Activated T-helper 17 cell treated with anti-CD3 and anti-CD28 coated beads, Interleukin-2, amount 50 U/mL, for 72 hours (primary cell): Measurements from ENCODE around the gene FLNB. TPM values are rescaled to one million over a fixed set of nuclear protein-coding genes. Genes with fewer than 3 reads are reported as not detected.
"Not testable (repeated sequence)": the region's sequence is repeated elsewhere in the genome, so short reads cannot be mapped to it uniquely, and the experiment has no call there.

Source experiments
- ATAC-seq: fragments of 150-1000 bp; cut with Tn5 transposase; replicated peaks from 2 replicates; pipeline ENCODE4 v1.10.0; 2021; ENCODE audit warnings: mild to moderate bottlenecking, moderate library complexity
- H3K27ac Mint-ChIP-seq: one replicate; pipeline ENCODE4 v1.8.0; 2022; ENCODE audit warnings: mixed read lengths
- H3K27me3 Mint-ChIP-seq: one replicate; pipeline ENCODE4 v1.8.0; 2022; ENCODE audit warnings: mixed read lengths
- H3K36me3 Mint-ChIP-seq: one replicate; pipeline ENCODE4 v1.8.0; 2022; ENCODE audit warnings: low read depth, mild to moderate bottlenecking, mixed read lengths
- H3K4me1 Mint-ChIP-seq: one replicate; pipeline ENCODE4 v1.8.0; 2022; ENCODE audit warnings: mixed read lengths
- H3K4me3 Mint-ChIP-seq: one replicate; pipeline ENCODE4 v1.8.0; 2022; ENCODE audit warnings: mild to moderate bottlenecking, mixed read lengths
- H3K9me3 Mint-ChIP-seq: one replicate; pipeline ENCODE4 v1.8.0; 2022; ENCODE audit warnings: mixed read lengths
- total RNA-seq, 2 donors: library from RNA; stranded (reverse); gene quantifications; one replicate each; pipeline ENCODE4 v1.2.3, GENCODE V29; 2022

Gene FLNB
- total RNA-seq, 2 donors from 2014 or later = 22.5 to 23.6 TPM

DNA sequence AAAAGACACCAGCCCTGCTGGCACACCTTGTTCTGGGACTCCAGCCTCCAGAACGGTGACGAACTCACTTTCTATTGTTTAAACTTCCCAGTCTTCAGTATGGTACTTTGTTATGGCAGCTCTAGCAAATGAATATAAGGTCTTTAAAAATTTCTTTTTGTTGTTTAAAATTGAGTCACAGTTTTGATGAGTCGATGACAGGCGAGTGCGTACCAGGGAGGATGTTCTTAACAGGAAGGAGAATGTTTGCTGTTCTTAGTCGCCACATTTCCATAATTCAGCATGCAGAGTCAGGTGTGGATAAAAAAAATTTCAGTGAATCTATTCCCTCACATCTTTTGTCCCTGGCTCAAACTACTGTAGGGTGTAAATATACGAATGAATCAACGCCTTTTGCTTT, 190.1 kb downstream of the FLNB start:
- no peaks in the 10 kb centered on the region for H3K4me1 Mint-ChIP-seq
- H3K36me3 Mint-ChIP-seq = no peaks in the 10 kb centered on the region
- no peak overlapping the region for H3K27ac Mint-ChIP-seq
- H3K9me3 Mint-ChIP-seq = no peaks in the 10 kb centered on the region
- ATAC-seq = peak; percentile 16
- H3K27me3 Mint-ChIP-seq = peaks cover 20% of the 10 kb centered on the region
- H3K4me3 Mint-ChIP-seq = no peak overlapping the region

DNA sequence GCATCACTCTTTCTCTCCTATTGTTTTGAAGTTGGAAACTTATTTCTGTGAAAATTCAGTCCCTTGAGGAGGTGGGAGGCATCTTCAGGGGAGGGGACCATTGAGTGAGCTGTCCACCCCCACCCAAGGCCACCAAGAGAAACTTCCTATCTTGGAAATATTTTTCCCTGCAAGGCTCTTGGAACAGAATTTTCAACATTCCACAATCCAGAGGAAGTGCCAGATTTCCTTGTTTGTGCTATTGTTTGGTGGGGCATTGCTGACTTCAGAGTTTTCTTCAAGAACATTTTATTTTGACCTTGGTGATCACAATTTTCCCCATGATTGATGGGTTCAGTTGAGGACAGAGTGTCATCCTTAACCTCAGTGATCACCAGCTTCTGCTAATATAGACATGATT, 190.6 kb downstream of the FLNB start:
- Mint-ChIP-seq H3K4me1 (no peaks in the 10 kb centered on the region), H3K4me3 (no peak overlapping the region), H3K27ac (no peak overlapping the region), H3K9me3 (no peaks in the 10 kb centered on the region), H3K36me3 (no peaks in the 10 kb centered on the region), H3K27me3 (peaks cover 20% of the 10 kb centered on the region)
- no peak for ATAC-seq

DNA sequence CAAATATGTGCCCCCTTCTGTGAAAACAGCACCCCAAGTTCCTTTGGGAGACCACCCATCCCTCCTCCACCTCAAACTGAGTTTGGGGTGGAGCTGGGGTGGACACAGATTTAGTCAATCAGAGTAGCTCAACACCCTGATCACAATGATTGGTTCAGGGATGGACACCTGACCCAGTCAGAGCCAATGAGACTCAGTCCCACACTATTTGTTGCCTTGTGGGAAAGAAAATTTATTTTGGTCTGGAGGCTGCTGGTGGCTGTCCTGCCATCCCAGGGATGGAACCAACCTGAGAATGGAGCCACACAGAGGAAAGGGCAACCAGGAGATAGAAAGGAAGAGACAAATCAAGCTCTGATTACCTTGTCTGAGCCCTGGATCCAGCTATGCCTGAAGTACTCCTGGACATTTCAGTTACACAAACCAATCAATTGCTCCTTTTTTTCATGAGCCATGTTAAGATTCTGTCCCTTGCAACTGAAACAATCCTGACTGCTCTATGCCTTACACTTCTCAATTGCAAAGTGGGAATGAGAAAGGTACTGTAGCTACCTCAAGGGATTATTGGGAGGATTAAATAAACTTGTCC, 192.0 kb downstream of the FLNB start:
- H3K4me1 Mint-ChIP-seq = no peaks in the 10 kb centered on the region
- H3K4me3 Mint-ChIP-seq = no peak overlapping the region
- H3K36me3 Mint-ChIP-seq = no peaks in the 10 kb centered on the region
- no peak overlapping the region for H3K27ac Mint-ChIP-seq
- ATAC-seq = no peak
- H3K27me3 Mint-ChIP-seq = peaks cover 20% of the 10 kb centered on the region
- no peaks in the 10 kb centered on the region for H3K9me3 Mint-ChIP-seq

DNA sequence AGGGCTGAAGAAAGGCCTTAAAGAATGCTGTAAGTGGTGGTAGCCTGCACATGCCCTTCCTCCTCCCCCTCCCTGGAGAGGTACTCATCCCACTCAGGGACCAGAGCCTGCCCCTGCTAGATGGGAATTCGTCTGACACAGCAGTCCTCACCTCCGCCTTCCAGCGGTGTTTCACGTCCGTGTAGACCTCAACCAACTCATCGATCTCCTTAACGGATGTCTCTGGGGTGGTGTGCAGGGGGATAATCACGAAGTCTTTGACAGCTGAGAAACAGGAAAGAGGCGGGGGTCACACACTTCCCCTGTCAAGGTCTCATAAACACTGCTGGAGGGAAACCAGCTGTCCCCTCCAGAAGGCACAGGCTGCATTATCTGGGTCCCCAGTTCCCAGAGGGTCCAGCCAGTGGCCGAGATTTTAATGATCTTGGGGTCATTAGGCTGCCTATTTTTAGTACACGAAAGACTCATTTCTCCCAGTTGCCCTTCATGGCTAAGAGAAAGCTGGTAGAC, 192.7 kb downstream of the FLNB start:
- no peaks in the 10 kb centered on the region for H3K9me3 Mint-ChIP-seq
- no peak overlapping the region for H3K27ac Mint-ChIP-seq
- no peaks in the 10 kb centered on the region for H3K4me1 Mint-ChIP-seq
- H3K36me3 Mint-ChIP-seq = no peaks in the 10 kb centered on the region
- no peak for ATAC-seq
- peaks cover 20% of the 10 kb centered on the region for H3K27me3 Mint-ChIP-seq
- H3K4me3 Mint-ChIP-seq = no peak overlapping the region

DNA sequence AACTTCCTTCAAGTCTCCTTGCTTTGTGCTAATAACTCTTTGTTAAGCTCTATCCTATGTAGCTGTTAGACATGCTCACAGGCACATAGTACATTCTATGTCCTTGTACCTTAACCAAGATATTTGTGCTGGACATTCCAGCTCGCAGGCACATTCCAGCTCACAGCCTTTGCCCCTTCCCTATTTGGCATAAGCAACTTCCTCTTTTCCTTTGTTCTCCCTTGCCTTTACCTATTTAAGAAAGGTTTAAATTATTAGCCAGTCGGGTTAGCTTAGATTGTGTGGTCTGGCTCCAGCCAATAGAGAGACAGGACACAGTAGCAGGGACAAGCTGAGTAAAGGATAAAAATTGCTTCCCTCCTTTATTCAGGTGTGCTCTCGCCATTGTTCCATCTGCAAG, 193.2 kb downstream of the FLNB start:
- not testable (repeated sequence) for H3K4me1 Mint-ChIP-seq, ATAC-seq, H3K4me3 Mint-ChIP-seq, H3K9me3 Mint-ChIP-seq, H3K36me3 Mint-ChIP-seq, H3K27ac Mint-ChIP-seq
- H3K27me3 Mint-ChIP-seq = peaks cover 20% of the 10 kb centered on the region

DNA sequence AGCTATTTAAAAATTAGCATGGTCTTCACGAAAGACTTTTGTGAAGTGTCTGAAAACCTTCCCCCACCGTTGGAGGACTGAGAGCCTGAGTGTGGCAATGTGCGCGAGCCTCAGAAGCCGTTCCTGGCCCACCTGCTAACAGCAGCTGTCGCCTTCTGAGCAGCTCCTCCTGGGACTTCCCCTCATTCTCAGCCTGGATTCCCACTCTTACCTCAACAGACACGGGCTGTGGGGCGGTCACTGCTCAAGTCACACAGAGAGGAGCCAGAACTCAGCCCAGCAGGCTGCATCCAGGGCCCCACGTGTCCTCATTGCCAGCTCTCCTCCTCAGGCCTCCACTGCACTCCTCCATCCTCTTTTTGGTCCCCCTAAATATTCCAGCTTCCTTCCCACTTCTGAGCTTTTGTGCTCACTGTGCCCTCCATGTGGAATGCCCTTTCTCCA, 194.7 kb downstream of the FLNB start:
- Mint-ChIP-seq H3K4me1 (no peaks in the 10 kb centered on the region), H3K9me3 (no peaks in the 10 kb centered on the region), H3K27me3 (peaks cover 25% of the 10 kb centered on the region), H3K27ac (no peak overlapping the region), H3K4me3 (no peak overlapping the region), H3K36me3 (no peaks in the 10 kb centered on the region)
- no peak for ATAC-seq

DNA sequence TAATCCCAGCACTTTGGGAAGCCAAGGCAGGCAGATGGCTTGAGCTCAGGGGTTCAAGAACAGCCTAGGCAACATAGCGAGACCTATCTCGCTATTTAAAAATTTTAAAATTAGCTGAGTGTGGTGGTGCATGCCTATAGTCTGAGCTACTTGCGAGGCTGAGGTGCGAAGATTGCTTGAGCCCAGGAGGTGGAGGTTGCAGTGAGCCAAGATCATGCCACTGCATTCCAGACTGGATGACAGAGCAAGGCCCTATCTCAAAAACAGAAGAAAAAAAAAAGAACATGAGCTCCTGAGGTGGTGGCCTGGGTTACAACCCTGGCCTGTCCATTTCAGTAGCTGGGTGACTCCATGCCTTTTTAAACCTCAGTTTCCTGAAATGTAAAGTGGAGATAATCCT, 195.3 kb downstream of the FLNB start:
- H3K4me3 Mint-ChIP-seq = no peak overlapping the region
- ATAC-seq = no peak
- H3K36me3 Mint-ChIP-seq = no peaks in the 10 kb centered on the region
- H3K27me3 Mint-ChIP-seq = peaks cover 21% of the 10 kb centered on the region
- no peaks in the 10 kb centered on the region for H3K9me3 Mint-ChIP-seq
- no peak overlapping the region for H3K27ac Mint-ChIP-seq
- no peaks in the 10 kb centered on the region for H3K4me1 Mint-ChIP-seq

DNA sequence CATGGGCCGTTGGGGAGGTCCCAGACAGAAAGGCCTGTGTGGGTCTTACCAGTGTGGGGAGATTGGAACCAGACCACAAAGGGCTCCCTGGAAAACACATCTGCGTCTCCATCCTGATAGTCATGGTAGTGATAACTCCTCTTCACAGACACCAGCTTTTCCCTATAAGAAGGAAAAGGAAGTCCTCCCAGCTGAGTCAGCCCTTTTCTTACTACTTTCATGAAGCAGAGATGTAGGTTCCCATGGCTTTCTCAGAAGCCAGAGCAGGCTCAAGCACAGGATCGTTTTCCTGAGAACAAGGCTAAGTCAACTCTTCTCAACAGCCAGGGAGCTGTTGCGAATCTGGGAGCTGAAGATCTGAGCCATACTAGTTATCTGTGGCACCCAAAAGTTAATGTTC, 196.5 kb downstream of the FLNB start:
- H3K9me3 Mint-ChIP-seq = no peaks in the 10 kb centered on the region
- H3K4me1 Mint-ChIP-seq = no peaks in the 10 kb centered on the region
- no peak overlapping the region for H3K27ac Mint-ChIP-seq
- H3K4me3 Mint-ChIP-seq = no peak overlapping the region
- H3K36me3 Mint-ChIP-seq = no peaks in the 10 kb centered on the region
- H3K27me3 Mint-ChIP-seq = peaks cover 20% of the 10 kb centered on the region
- no peak for ATAC-seq

DNA sequence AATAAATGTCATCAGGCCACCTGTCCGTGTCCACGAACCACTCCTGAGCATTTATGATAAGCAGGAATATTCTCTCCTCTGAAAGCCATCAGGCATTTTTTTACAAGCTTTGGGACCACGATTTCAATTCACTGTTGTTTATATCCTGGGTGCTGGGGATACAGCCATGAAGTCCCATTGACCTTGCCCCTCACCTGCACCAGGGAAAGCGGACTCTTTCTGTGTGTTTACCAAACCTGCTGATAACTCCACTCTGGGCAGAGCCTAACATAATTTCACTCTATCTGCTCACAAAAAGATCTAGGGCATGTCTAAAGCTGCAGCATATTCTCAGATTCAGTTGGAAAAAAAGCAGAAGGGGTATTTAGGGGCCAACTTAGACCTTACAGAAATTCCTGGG, 197.8 kb downstream of the FLNB start:
- H3K27me3 Mint-ChIP-seq = peaks cover 23% of the 10 kb centered on the region
- H3K9me3 Mint-ChIP-seq = no peaks in the 10 kb centered on the region
- no peaks in the 10 kb centered on the region for H3K36me3 Mint-ChIP-seq
- H3K27ac Mint-ChIP-seq = peak overlapping the region; percentile 43
- H3K4me3 Mint-ChIP-seq = no peak overlapping the region
- H3K4me1 Mint-ChIP-seq = no peaks in the 10 kb centered on the region
- ATAC-seq = no peak

DNA sequence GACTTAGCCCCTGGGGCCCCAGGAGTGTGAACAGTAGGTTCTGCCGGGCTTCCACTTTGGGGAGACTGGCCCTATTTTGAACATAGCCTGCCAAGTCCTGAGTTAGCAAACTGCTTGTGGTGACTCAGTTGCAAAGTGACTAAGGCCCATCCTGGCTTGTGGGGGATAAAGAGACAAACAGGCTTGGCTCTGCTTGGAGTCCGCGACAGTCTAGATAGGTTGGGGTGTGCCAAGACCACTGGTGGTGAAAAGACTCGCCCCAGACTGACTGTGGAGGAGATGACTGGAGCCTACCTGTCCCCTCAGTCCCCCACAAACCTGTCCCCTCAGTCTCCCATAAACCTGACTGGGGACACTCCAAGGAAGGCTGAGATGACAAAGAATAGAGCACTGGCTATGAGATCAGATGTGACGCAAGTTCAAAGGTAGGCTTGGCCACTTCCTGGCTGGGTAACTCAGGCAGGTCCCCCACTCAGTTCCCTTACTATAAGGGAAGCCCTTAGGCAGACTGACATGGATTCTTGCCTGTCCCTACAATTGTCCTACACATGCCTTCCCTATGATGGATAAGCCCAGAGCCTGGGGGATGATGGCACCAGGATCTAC, 198.3 kb downstream of the FLNB start:
- Mint-ChIP-seq H3K27me3 (peaks cover 22% of the 10 kb centered on the region), H3K27ac (peak overlapping the region; percentile 43), H3K4me3 (no peak overlapping the region), H3K9me3 (no peaks in the 10 kb centered on the region), H3K36me3 (no peaks in the 10 kb centered on the region), H3K4me1 (no peaks in the 10 kb centered on the region)
- peak; percentile 98 for ATAC-seq

DNA sequence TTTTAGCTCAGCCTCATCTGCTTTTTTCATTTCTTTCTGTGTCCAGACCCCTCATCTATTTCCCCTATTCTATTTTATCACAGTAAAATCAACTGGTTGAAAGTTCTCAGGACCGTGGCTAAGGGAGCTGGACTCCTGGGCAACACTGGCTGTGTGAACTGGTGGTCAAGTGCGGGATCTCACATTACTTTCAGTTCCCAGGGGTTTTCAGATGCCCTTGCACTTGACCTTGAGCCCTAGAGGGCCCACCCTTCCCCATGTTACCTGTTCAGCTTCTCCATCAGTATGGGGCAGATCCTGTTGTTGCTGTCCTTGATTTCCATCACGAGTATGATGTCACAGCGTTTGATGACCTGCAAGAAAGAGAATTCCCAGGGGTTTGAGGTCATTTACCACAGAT, 199.7 kb downstream of the FLNB start:
- peaks cover 19% of the 10 kb centered on the region for H3K27me3 Mint-ChIP-seq

DNA sequence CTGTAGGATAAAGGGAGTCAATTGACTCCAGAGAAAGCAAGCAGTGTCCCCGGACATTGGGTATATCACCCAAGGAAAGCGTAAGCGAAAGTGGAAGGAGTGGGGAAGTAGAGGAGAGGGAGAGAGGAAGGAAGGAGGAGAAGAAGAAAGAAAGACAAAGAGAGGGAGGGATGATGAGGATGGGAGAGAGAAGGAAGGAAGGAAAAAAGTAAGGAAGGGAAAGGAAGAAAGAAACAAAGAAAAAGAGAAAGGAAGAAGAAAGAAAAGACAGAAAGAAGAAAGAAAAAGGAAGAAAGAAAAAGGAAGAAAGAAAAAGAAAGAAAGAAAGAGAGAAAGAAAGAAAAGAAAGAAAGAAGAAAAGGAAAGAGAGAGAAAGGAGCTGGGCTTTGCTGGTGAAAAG, 201.7 kb downstream of the FLNB start:
- Mint-ChIP-seq H3K36me3 (no peaks in the 10 kb centered on the region), H3K4me1 (peaks cover 4% of the 10 kb centered on the region), H3K27ac (peak overlapping the region; percentile 32), H3K4me3 (no peak overlapping the region), H3K9me3 (no peaks in the 10 kb centered on the region), H3K27me3 (peaks cover 15% of the 10 kb centered on the region)
- no peak for ATAC-seq

More for the DNA sequence above, 199.7 kb downstream of the FLNB start:
- Mint-ChIP-seq H3K36me3 (no peaks in the 10 kb centered on the region), H3K27ac (peak overlapping the region; percentile 42), H3K4me1 (no peaks in the 10 kb centered on the region), H3K4me3 (no peak overlapping the region), H3K9me3 (no peaks in the 10 kb centered on the region)
- no peak for ATAC-seq

DNA sequence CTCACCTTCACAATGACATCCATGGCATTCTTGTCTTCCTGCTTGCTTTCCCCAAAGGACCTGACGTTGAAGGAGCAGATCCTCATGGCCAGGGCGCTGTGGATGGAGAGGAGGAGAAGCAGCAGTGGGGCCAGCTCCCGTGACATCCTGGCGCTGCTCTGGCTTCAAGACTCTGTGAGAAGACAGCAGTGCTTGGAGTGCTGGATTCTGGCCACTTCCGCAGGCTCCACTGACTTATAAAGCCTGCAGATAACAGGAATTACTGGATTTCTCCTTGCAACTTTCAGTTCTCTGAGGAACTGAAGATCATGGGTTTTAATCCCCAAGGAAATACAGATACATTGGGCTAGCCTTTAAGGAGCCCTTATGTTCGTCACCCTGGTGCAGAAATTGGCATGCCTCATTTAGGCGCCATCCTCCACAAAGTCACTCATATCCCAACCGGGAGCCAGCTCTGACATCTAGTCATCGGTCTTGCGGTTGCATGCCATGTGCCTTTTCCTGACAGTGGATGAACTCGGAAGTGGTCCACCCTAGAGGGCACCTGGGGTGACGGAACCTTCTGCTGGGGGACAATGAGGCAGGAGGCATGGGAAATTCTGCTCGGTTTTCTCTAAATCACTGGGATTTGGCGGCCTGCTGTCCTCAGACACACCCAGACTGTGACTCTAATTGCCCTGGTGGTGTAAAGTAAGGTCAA, 202.7 kb downstream of the FLNB start, which contains the start of gene DNASE1L3:
Gene DNASE1L3, minus strand, starts transcription at position 212 of the 700 bp plus-strand sequence. Its CDS starts 66 bp downstream, at position 146.
- no peaks in the 10 kb centered on the region for H3K36me3 Mint-ChIP-seq
- H3K27ac Mint-ChIP-seq = peak within 1 kb of the TSS; percentile 32
- peaks cover 8% of the 10 kb centered on the region for H3K4me1 Mint-ChIP-seq
- H3K9me3 Mint-ChIP-seq = no peaks in the 10 kb centered on the region
- ATAC-seq = no peak
- H3K27me3 Mint-ChIP-seq = peaks cover 15% of the 10 kb centered on the region
- no peak within 1 kb of the TSS for H3K4me3 Mint-ChIP-seq

DNA sequence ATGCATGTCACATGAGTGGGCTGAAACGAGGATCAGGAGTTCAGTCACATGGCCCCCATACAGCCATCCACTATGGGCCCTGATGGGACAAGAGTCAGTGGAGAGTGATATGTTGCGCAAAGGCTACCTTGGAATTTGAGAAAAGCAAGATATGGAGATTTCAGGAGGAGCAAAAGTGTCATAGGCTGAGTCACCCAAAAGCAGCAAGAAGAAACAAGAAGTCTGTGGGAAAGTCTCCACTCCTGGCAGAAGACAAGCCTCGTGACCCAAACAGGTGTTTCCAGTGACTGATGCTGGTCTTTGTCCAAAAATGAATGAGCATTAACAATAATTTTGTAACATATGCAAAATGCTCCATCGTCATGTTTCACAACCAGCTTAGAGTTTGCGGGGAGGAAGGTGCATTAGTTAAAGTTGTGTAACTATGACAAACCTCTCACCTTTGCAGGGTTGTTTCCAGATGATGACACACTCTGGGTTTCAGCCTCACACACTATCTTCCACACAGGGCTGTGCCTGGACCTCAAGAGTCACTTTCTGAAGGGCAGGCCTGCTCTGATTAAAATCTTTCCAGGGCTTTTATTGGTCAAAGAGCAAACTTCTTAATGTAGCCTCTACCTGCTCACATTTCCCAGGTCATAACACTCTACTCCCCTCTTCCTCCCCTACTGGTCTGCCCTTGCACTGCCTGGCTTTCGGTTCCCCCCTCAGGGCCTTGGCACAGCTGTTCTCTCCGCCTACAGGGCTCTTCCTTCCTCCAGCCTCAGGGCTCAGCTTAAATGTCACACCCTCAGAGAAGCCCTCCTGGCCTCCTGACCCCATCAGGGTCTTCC, 206.5 kb downstream of the FLNB start:
- peak overlapping the region; percentile 71 for H3K27ac Mint-ChIP-seq
- H3K4me3 Mint-ChIP-seq = peak overlapping the region; percentile 27
- peaks cover 8% of the 10 kb centered on the region for H3K27me3 Mint-ChIP-seq
- H3K36me3 Mint-ChIP-seq = no peaks in the 10 kb centered on the region
- H3K9me3 Mint-ChIP-seq = no peaks in the 10 kb centered on the region
- ATAC-seq = peak; percentile 98
- H3K4me1 Mint-ChIP-seq = peaks cover 8% of the 10 kb centered on the region
